GM19372 (cell line): Measurements from ENCODE around the gene XPC.

ENCODE experiments used
- ATAC-seq: cut with Tn5 transposase; IDR thresholded peaks from one replicate; pipeline ENCODE4 v1.9.1; 2021; ENCODE audit warnings: mild to moderate bottlenecking, low read depth, moderate library complexity; ENCODE audit not compliant: unreplicated experiment

The XPC gene

GRCh38 chr3:14208977-14209394 lies 30.6 kb upstream of the XPC start:
- no peak for ATAC-seq

GRCh38 chr3:14208168-14208567 lies 29.8 kb upstream of the XPC start:
- ATAC-seq, result no peak

DNA sequence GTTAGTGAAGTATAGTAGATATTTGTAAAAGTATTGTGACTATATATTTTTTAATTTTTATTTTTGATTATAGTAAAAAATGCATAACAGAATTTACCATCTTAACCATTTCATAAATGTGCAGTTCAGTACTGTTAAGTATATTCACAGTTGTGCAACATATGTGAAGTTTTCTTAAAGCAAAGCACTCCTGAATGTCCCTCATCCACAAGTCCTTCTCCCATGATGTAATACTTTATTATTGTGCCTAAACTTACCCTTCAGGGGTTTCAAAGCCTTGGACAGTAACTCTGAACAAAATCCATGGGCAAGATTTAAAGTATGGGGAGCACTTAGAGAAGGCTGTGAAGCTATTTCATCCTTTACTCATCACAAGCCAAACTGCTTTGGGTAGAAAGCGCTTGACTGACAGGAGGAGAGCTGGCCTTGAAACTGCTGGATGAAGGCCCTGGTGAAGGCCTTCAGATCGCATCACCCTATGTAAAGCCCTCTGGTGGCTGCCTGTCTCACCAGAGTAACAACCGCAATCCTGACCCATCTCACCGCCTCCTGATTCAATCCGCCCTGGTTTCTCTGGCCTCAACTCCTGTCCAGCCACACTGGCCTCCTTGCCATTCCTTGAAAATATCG lies 28.3 kb upstream of the XPC start:
- no peak for ATAC-seq

GRCh38 chr3:14204515-14205284 lies 26.3 kb upstream of the XPC start:
- no peak for ATAC-seq

- ATAC-seq, result no peak
Measured at GRCh38 chr3:14203521-14204079, 25.2 kb upstream of the XPC start.

DNA sequence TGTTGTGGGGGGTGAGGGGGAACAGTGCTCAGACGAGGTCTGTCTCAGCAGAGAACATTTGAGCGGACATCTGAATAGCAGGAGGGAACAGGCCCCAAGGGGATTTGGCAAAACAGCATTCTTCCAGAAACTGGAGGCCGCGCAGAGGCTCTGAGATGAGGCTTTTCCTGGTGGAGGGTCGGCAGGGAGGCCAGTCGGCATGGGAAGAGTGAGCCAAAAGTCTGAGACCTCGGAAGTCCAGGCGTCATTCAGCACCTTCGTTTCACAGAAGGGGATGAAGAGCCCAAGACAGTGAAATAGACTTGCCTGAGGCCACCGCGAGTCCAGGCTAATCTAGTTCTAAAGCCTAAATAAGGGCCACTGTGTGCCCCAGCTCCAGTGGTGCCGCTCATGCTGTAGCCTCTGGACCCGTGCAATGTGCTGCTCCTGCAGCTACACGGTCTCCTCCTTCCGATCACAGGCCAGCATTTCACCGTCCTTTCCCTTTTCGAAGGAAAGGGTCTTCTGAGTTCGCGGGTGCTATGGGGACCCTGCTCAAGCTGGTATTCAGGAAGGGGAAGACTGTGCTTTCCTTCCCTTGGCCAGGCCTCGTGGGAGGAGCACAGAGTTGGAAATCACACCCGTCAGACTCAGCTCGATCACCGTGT lies 24.6 kb upstream of the XPC start:
- ATAC-seq, result no peak

- ATAC-seq, result no peak
Measured at GRCh38 chr3:14201940-14202684, 23.7 kb upstream of the XPC start.

DNA sequence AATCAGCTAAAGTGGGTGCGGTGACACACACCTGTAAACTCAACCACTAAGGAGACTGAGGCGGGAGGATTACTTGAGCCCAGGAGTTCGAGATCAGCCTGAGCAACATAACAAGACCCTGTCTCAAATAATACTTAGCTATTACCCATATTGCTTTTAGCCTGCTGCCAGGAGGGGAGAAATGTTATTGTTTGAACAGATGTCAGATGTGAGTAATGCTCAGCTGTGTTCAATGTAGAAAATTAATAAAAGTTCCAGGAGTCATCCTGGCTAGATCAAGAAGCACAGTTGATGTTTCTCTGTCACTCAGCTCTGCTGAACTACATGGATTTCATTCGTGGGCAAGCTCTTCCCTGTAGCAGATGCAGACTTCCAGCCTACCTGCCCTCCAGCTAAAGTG lies 22.4 kb upstream of the XPC start:
- no peak for ATAC-seq

- ATAC-seq, result no peak
Measured at GRCh38 chr3:14200276-14200675, 21.9 kb upstream of the XPC start.

DNA sequence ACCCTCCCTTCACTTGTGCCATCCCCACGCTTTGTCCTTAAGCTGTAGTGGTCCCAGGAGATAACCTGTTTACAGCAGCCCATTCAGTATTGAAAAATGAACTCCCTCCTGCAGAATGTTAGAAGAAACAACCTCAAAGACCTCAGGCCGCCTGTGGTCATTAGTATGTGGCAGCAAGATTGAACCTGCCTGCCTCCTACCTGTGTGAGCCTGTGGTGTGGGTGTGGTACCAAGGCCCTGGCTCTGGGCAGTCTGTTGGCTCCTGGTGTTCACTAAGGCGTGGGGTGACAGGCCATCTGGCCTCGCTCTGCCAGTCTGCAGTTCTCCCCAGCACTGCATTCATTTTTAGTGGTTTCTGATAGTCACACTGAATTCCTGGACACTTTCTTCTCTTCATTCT lies 21.2 kb upstream of the XPC start:
- ATAC-seq, result no peak

- ATAC-seq, result no peak
Measured at GRCh38 chr3:14194865-14195264, 16.5 kb upstream of the XPC start.

DNA sequence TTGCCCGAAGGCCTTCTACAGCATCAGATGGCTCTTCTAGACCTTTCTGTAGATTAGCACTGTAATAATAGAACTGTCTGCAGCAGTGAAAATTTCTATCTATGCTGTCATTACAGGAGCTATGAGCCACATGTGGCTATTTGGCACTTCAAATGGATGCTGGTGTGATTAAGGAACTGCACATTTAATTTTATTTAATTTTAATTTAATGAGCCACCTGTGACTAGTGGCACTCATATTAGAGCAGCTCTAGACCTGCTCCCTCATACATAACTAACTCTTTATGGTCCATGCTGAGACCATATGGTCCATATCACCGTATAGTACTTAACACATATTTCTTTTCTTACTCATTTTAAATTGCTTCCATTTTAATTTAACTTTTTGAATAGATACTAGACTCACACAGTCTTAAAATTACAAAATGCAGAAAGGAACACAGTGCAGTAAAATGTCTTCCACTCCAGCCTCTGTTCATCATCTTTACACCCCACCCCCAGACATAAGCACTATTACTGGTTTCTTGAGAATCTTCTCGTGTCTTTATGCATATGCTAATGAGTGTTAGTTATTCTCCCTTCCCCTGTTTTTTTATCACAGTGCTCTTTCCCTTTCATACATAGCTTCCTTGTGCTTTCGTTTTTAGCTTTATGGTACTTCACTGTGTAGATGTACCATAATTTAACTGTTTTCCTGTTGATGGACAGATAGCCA lies 9.8 kb upstream of the XPC start:
- no peak for ATAC-seq

DNA sequence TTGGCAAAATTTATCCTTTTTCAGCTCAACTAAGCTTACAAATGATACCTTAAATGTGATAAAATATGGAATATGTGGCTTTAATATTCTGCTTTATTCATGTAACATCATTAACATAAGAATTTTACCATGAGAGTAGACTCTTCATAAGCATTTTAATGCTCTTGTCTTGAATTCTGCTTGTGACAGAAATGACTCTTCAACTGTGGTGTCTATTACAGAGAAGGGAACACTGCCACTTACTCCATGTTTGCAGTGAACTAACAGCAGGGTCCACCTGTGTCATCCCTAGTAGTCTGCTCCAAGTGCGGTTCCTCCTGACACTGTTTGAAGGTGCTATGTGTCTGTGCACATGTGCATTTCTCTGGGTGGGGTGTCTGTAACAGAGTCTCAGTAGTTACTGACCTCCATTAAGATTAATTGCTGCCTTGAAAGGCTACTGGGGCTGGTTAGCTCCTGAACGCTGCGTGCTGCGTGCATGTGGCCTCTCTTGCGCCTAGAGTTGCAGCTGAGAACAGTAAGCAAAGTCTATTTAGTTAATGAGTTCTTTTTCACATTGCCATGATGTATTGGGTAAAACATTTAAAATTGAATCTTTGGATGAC lies 8.6 kb upstream of the XPC start:
- ATAC-seq, result no peak

- ATAC-seq, result no peak
Measured at GRCh38 chr3:14183015-14183577, 4.7 kb upstream of the XPC start.

GRCh38 chr3:14181253-14181652 lies 2.9 kb upstream of the XPC start:
- no peak for ATAC-seq

- ATAC-seq, result no peak
Measured at GRCh38 chr3:14179795-14180194, 1.4 kb upstream of the XPC start.

GRCh38 chr3:14179114-14179465 lies 689 bp upstream of the XPC start:
- no peak for ATAC-seq

GRCh38 chr3:14177580-14178246 lies 688 bp downstream of the XPC start:
- ATAC-seq, result peak; percentile 1
